ENCODE measurements around the gene CDKN2A. TPM values are rescaled to one million over a fixed set of nuclear protein-coding genes. Genes with fewer than 3 reads are reported as not detected.

The CDKN2A gene
- total and polyA plus RNA-seq, 9 of the 15 experiments (the other 6 are each of a cell fraction or from before 2014, with no cell fraction given) = not detected

GRCh38 chr9:21988056-21988990 is 5.9 kb downstream of the CDKN2A start:
- H3K9me1 ChIP-seq (ENCODE audit: control insufficient read depth, insufficient read depth, low read length) = no peaks in the 10 kb centered on the region
- TF ChIP-seq MEF2D (tag; conservative IDR thresholded peaks at IDR 0.05; ENCODE audit: low read depth) = no peak
- intact Hi-C loops (cut with micrococcal nuclease) (no loop called here), in situ Hi-C loops (cut with MboI) (no loop called here)
- no peak overlapping the region for H2AFZ ChIP-seq (ENCODE audit: low read depth, low read length)
- no peaks in the 10 kb centered on the region for H3K9me3 ChIP-seq (replicated peaks; ENCODE audit: control insufficient read depth, insufficient read depth, low read depth, low read length)
- no peak overlapping the region for H3K4me3 ChIP-seq
- ChIA-PET CTCF (ENCODE audit: low intra/inter-chr PET ratio) (no interaction called here), POLR2A (no interaction called here)
- DNase-seq (ENCODE audit: extremely low read depth in 1 of 4, low spot score in 3 of 4) (no peak), ATAC-seq (no peak), FAIRE-seq (no peak)
- no peak overlapping the region for H3K4me2 ChIP-seq (ENCODE audit: insufficient read depth, low read length)
- H3K4me1 ChIP-seq (replicated peaks in 1 of 2; ENCODE audit: control insufficient read depth in 2 of 2, insufficient read depth in 2 of 2, low read length in 2 of 2) = no peaks in the 10 kb centered on the region
- H4K20me1 ChIP-seq (replicated peaks; ENCODE audit: control insufficient read depth, insufficient read depth, low read length) = no peaks in the 10 kb centered on the region
- no peaks in the 10 kb centered on the region for H3K27me3 ChIP-seq (ENCODE audit: control insufficient read depth in 2 of 2, insufficient read depth in 2 of 2, low read length in 2 of 2)
- WGBS (ENCODE audit: insufficient coverage, low coverage, missing lambda C conversion rate) = no CpG with 5 or more reads among the region's 9 CpGs
- no peaks in the 10 kb centered on the region for H3K79me2 ChIP-seq (ENCODE audit: control insufficient read depth, insufficient read depth, low read length)
- H3K27ac ChIP-seq (ENCODE audit: extremely low read depth, low read depth, low read length) = no peak overlapping the region
- H3K9ac ChIP-seq (ENCODE audit: insufficient read depth in 1 of 2, low read depth in 2 of 2, low read length in 2 of 2) = no peak overlapping the region
- no TSS peak for BruUV-seq (replicated peaks)
- no peaks in the 10 kb centered on the region for H3K36me3 ChIP-seq (ENCODE audit: control insufficient read depth, insufficient read depth, low read length)

GRCh38 chr9:21985964-21986667 is 8.1 kb downstream of the CDKN2A start:
- BruUV-seq (replicated peaks) = no TSS peak
- Histone ChIP-seq H3K4me2 (ENCODE audit: insufficient read depth, low read length) (no peak overlapping the region), H3K9me1 (ENCODE audit: control insufficient read depth, insufficient read depth, low read length) (no peaks in the 10 kb centered on the region), H3K4me3 (no peak overlapping the region), H3K79me2 (ENCODE audit: control insufficient read depth, insufficient read depth, low read length) (no peaks in the 10 kb centered on the region), H3K27ac (ENCODE audit: extremely low read depth, low read depth, low read length) (no peak overlapping the region), H2AFZ (ENCODE audit: low read depth, low read length) (no peak overlapping the region), H3K4me1 (replicated peaks in 1 of 2; ENCODE audit: control insufficient read depth in 2 of 2, insufficient read depth in 2 of 2, low read length in 2 of 2) (no peaks in the 10 kb centered on the region), H3K9ac (ENCODE audit: insufficient read depth in 1 of 2, low read depth in 2 of 2, low read length in 2 of 2) (no peak overlapping the region), H3K27me3 (ENCODE audit: control insufficient read depth in 2 of 2, insufficient read depth in 2 of 2, low read length in 2 of 2) (no peaks in the 10 kb centered on the region), H4K20me1 (replicated peaks; ENCODE audit: control insufficient read depth, insufficient read depth, low read length) (no peaks in the 10 kb centered on the region), H3K9me3 (replicated peaks; ENCODE audit: control insufficient read depth, insufficient read depth, low read depth, low read length) (no peaks in the 10 kb centered on the region), H3K36me3 (ENCODE audit: control insufficient read depth, insufficient read depth, low read length) (no peaks in the 10 kb centered on the region)
- intact Hi-C loops (cut with micrococcal nuclease) = no loop called here
- no CpG with 5 or more reads among the region's 5 CpGs for WGBS (ENCODE audit: insufficient coverage, low coverage, missing lambda C conversion rate)
- CTCF ChIA-PET (ENCODE audit: low intra/inter-chr PET ratio) = no interaction called here
- FAIRE-seq (no peak), ATAC-seq (no peak), DNase-seq (ENCODE audit: extremely low read depth in 1 of 4, low spot score in 3 of 4) (no peak)
- POLR2A ChIA-PET = no interaction called here
- in situ Hi-C loops (cut with MboI) = no loop called here
- no peak for TF ChIP-seq ZNF444 (CRISPR knock-in tag; IDR thresholded peaks at IDR 0.05)
- no peak for TF ChIP-seq POLR2H (tag; IDR thresholded peaks at IDR 0.05; ENCODE audit: low read depth)
- no peak for TF ChIP-seq HLTF (IDR thresholded peaks at IDR 0.05)
- no peak for TF ChIP-seq ZNF174 (CRISPR knock-in tag; IDR thresholded peaks at IDR 0.05)
- no peak for TF ChIP-seq ZNF740 (CRISPR knock-in tag; IDR thresholded peaks at IDR 0.05)
- no peak for TF ChIP-seq ZNF740 (tag; IDR thresholded peaks at IDR 0.05)
- no peak for TF ChIP-seq DLX4 (CRISPR knock-in tag; IDR thresholded peaks at IDR 0.05)
- TF ChIP-seq USF2 (CRISPR knock-in tag; IDR thresholded peaks at IDR 0.05) = no peak
- no peak for TF ChIP-seq ZNF274 (IDR thresholded peaks at IDR 0.05; ENCODE audit: borderline replicate concordance, low read depth, low read length)

All from K562 (cell line).